Uterus (tissue), 4 donors: Measurements from ENCODE around the gene CHRM4. TPM values are rescaled to one million over a fixed set of nuclear protein-coding genes. Genes with fewer than 3 reads are reported as not detected.

Experiments used
- DNase-seq, 2 donors: peaks; one replicate each; pipeline ENCODE4 v3.0.0-alpha.2; 2019 to 2020
- H3K27ac ChIP-seq, 2 donors: fragments of 200-600 bp; sonication (generic); 1 replicate in 1 of 2; 2 replicates in 1 of 2; pipeline ENCODE4 v1.5.1; 2016 to 2018
- H3K27me3 ChIP-seq, 2 donors: fragments of 200-600 bp; sonication (generic); one replicate each; pipeline ENCODE4 v1.5.1; 2018 to 2019; ENCODE audit warnings: control low read depth in 1 of 2
- H3K36me3 ChIP-seq, 2 donors: fragments of 200-600 bp; sonication (generic); one replicate each; pipeline ENCODE4 v1.5.1; 2019; ENCODE audit warnings: control low read depth in 1 of 2
- H3K4me1 ChIP-seq, 2 donors: fragments of 200-600 bp; sonication (generic); one replicate each; pipeline ENCODE4 v1.5.1; 2018 to 2019; ENCODE audit warnings: control low read depth in 1 of 2
- H3K4me3 ChIP-seq, 2 donors: fragments of 200-600 bp; sonication (generic); 1 replicate in 1 of 2; 2 replicates in 1 of 2; pipeline ENCODE4 v1.5.1; 2018 to 2019; ENCODE audit warnings: mild to moderate bottlenecking in 1 of 2
- H3K9me3 ChIP-seq, 2 donors: fragments of 200-600 bp; sonication (generic); one replicate each; pipeline ENCODE4 v1.5.1; 2019; ENCODE audit warnings: control low read depth in 1 of 2
- CTCF ChIP-seq, 4 experiments: fragments of 200-600 bp in 2 of 4; fragments of 450-650 bp in 2 of 4; sonication (generic) in 2 of 4; IDR thresholded peaks; one replicate each; pipeline ENCODE4 v1.5.1; 2016 to 2019; ENCODE audit warnings: antibody characterized with exemption in 4 of 4, mild to moderate bottlenecking in 2 of 4, moderate library complexity in 1 of 4
- POLR2A ChIP-seq, 2 donors: fragments of 450-650 bp; IDR thresholded peaks; one replicate each; pipeline ENCODE4 v1.6.1; 2016; ENCODE audit warnings: antibody characterized with exemption in 2 of 2, mild to moderate bottlenecking in 1 of 2, moderate library complexity in 1 of 2
- intact Hi-C: fragments of 100-400 bp; cut with DNase I; formaldehyde crosslinking; loops from one replicate; pipeline ENCODE4 v1.15.1; 2023; ENCODE audit warnings: low total_unique reads
- total RNA-seq, 4 donors: library from RNA; depleted of rRNA in 3 of 4; stranded (reverse); fragments of >200 nt in 3 of 4; gene quantifications; one replicate each; pipeline versions ENCODE4 v1.1.0 to v1.2.4, GENCODE V29; 2014 to 2023
- donor health status: DM: yes; HTN: yes; CAD: no.

Gene CHRM4
- total RNA-seq, 4 donors from 2014 or later: 0.14 to 0.67 TPM; not detected in 2

- no peak for TF ChIP-seq POLR2A (IDR thresholded peaks at IDR 0.05)
- TF ChIP-seq CTCF (IDR thresholded peaks at IDR 0.05): no peak
- DNase-seq: no peak
- intact Hi-C loops: no loop called here
- no peak overlapping the region for H3K4me3 ChIP-seq
- H3K27ac ChIP-seq: peak overlapping the region in 1 of 2 donors; percentile 98
- no peaks in the 10 kb centered on the region for H3K36me3 ChIP-seq
- H3K9me3 ChIP-seq: no peaks in the 10 kb centered on the region
- no peaks in the 10 kb centered on the region for H3K27me3 ChIP-seq
- H3K4me1 ChIP-seq: peaks cover 0 to 9% of the 10 kb centered on the region in 2 donors
These were observed 12.6 kb downstream of the CHRM4 start for GRCh38 chr11:46378811-46379481.

- H3K4me3 ChIP-seq: no peak overlapping the region
- no peak for DNase-seq
- H3K27me3 ChIP-seq: no peaks in the 10 kb centered on the region
- intact Hi-C loops: no loop called here
- no peaks in the 10 kb centered on the region for H3K9me3 ChIP-seq
- TF ChIP-seq CTCF (IDR thresholded peaks at IDR 0.05): no peak
- TF ChIP-seq POLR2A (IDR thresholded peaks at IDR 0.05): no peak
- H3K4me1 ChIP-seq: peaks cover 0 to 9% of the 10 kb centered on the region in 2 donors
- H3K36me3 ChIP-seq: no peaks in the 10 kb centered on the region
- H3K27ac ChIP-seq: no peak overlapping the region
These were observed 13.3 kb downstream of the CHRM4 start for GRCh38 chr11:46378296-46378695.

- no peaks in the 10 kb centered on the region for H3K27me3 ChIP-seq
- no peak for DNase-seq
- no peak overlapping the region for H3K4me3 ChIP-seq
- H3K9me3 ChIP-seq: no peaks in the 10 kb centered on the region
- intact Hi-C loops: no loop called here
- TF ChIP-seq POLR2A (IDR thresholded peaks at IDR 0.05): no peak
- no peak for TF ChIP-seq CTCF (IDR thresholded peaks at IDR 0.05)
- H3K27ac ChIP-seq: no peak overlapping the region
- H3K36me3 ChIP-seq: no peaks in the 10 kb centered on the region
- peaks cover 0 to 9% of the 10 kb centered on the region in 2 donors for H3K4me1 ChIP-seq
These were observed 13.7 kb downstream of the CHRM4 start for GRCh38 chr11:46377831-46378230.

GRCh38 chr11:46377290-46377689 is 14.3 kb downstream of the CHRM4 start:
- TF ChIP-seq CTCF (IDR thresholded peaks at IDR 0.05) (no peak), POLR2A (IDR thresholded peaks at IDR 0.05) (no peak)
- Histone ChIP-seq H3K36me3 (no peaks in the 10 kb centered on the region), H3K9me3 (no peaks in the 10 kb centered on the region), H3K27me3 (no peaks in the 10 kb centered on the region), H3K4me1 (peaks cover 0 to 6% of the 10 kb centered on the region in 2 donors), H3K4me3 (no peak overlapping the region), H3K27ac (no peak overlapping the region)
- intact Hi-C loops: no loop called here
- DNase-seq: no peak

GRCh38 chr11:46376258-46377050 is 15.1 kb downstream of the CHRM4 start:
- intact Hi-C loops: no loop called here
- no peak for TF ChIP-seq CTCF (IDR thresholded peaks at IDR 0.05)
- TF ChIP-seq POLR2A (IDR thresholded peaks at IDR 0.05): no peak
- Histone ChIP-seq H3K36me3 (no peaks in the 10 kb centered on the region), H3K9me3 (no peaks in the 10 kb centered on the region), H3K4me1 (no peaks in the 10 kb centered on the region), H3K4me3 (no peak overlapping the region), H3K27ac (no peak overlapping the region), H3K27me3 (no peaks in the 10 kb centered on the region)
- no peak for DNase-seq
